Type B pancreatic cell (in vitro differentiated cells): Measurements from ENCODE around the gene HMGN3. TPM values are rescaled to one million over a fixed set of nuclear protein-coding genes. Genes with fewer than 3 reads are reported as not detected.

Experiments used
- DNase-seq: peaks from one replicate; pipeline ENCODE4 v3.0.0; 2021; ENCODE audit warnings: mixed read lengths; ENCODE audit not compliant: unreplicated experiment; ENCODE audit errors: extremely low spot score
- H3K27ac Mint-ChIP-seq: 2 replicates; pipeline ENCODE4 v1.8.0; 2021; ENCODE audit warnings: mild to moderate bottlenecking, mixed read lengths
- H3K27me3 Mint-ChIP-seq: 2 replicates; pipeline ENCODE4 v1.8.0; 2021; ENCODE audit warnings: mixed read lengths
- H3K36me3 Mint-ChIP-seq: 2 replicates; pipeline ENCODE4 v1.8.0; 2021; ENCODE audit warnings: mixed read lengths
- H3K4me1 Mint-ChIP-seq: one replicate; pipeline ENCODE4 v1.8.0; 2021; ENCODE audit warnings: mixed read lengths; ENCODE audit not compliant: unreplicated experiment
- H3K4me3 Mint-ChIP-seq: 2 replicates; pipeline ENCODE4 v1.8.0; 2021; ENCODE audit warnings: mild to moderate bottlenecking, mixed read lengths
- H3K9me3 Mint-ChIP-seq: 2 replicates; pipeline ENCODE4 v1.8.0; 2021; ENCODE audit warnings: mixed read lengths
- total RNA-seq: library from RNA; stranded (reverse); gene quantifications from 2 replicates; pipeline ENCODE4 v1.2.1, GENCODE V29; 2021; ENCODE audit warnings: low replicate concordance
- TF ChIP-seq, protein P1 (sequence below): fragments of 200-600 bp; sonication (generic); conservative IDR thresholded peaks from 2 replicates; pipeline ENCODE4 v1.5.0; 2021; ENCODE audit warnings: antibody characterized with exemption, mild to moderate bottlenecking

HMGN3 gene
- total RNA-seq, 1 donor from 2014 or later = 163 TPM

DNA sequence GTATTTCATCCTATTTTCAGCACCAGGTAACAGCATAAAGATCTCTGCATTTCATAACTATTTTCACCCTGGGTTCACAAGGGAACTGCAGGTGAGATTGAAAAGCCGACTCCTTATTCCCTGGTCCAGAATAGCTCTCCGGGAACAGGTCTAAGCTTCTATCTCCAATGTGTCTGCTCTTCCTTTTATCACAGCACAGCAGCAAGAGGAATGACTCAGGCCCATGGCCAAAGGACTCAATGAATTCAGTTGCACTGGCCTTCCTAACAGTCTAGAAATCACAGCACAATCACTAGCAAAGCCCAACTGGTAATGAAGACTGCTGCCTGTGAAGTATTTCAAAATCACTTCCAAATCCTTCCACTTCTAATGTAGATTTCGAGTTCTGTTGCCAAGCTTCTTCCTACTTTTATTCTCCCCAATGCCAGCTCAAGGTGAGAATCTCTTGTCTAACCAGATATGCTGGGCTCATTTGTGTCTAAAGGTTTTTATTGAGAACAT is 30.7 kb downstream of the HMGN3 start:
- Mint-ChIP-seq H3K27ac (no peak overlapping the region), H3K4me3 (no peak overlapping the region), H3K27me3 (no peaks in the 10 kb centered on the region), H3K9me3 (no peaks in the 10 kb centered on the region), H3K4me1 (peaks cover 18% of the 10 kb centered on the region), H3K36me3 (peaks cover 44% of the 10 kb centered on the region)
- TF ChIP-seq, protein P1, sequence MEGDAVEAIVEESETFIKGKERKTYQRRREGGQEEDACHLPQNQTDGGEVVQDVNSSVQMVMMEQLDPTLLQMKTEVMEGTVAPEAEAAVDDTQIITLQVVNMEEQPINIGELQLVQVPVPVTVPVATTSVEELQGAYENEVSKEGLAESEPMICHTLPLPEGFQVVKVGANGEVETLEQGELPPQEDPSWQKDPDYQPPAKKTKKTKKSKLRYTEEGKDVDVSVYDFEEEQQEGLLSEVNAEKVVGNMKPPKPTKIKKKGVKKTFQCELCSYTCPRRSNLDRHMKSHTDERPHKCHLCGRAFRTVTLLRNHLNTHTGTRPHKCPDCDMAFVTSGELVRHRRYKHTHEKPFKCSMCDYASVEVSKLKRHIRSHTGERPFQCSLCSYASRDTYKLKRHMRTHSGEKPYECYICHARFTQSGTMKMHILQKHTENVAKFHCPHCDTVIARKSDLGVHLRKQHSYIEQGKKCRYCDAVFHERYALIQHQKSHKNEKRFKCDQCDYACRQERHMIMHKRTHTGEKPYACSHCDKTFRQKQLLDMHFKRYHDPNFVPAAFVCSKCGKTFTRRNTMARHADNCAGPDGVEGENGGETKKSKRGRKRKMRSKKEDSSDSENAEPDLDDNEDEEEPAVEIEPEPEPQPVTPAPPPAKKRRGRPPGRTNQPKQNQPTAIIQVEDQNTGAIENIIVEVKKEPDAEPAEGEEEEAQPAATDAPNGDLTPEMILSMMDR = no peak
- DNase-seq = no peak

DNA sequence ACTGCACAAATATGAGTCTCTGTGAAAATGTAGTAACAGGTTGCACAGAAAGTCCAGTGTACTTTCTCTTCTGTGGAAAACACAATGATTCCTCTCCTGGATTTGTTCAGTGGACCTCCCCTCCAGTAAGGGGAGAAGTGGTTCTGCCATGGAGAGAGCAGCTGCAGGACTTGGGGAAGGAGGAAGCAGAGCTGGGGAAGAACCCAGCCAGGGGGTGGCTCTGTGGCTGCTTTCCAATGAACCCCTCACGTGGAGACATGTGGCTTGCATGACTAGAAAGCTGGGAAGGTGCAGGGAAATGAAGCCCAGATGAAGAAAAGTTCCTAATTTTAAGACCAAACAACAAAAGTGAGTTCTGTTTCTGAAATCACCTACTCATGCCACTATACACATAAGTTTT is 31.9 kb downstream of the HMGN3 start:
- Mint-ChIP-seq H3K4me3 (no peak overlapping the region), H3K27ac (no peak overlapping the region), H3K36me3 (peaks cover 37% of the 10 kb centered on the region), H3K27me3 (no peaks in the 10 kb centered on the region), H3K4me1 (peaks cover 18% of the 10 kb centered on the region), H3K9me3 (no peaks in the 10 kb centered on the region)
- TF ChIP-seq, protein P1 = no peak
- no peak for DNase-seq

DNA sequence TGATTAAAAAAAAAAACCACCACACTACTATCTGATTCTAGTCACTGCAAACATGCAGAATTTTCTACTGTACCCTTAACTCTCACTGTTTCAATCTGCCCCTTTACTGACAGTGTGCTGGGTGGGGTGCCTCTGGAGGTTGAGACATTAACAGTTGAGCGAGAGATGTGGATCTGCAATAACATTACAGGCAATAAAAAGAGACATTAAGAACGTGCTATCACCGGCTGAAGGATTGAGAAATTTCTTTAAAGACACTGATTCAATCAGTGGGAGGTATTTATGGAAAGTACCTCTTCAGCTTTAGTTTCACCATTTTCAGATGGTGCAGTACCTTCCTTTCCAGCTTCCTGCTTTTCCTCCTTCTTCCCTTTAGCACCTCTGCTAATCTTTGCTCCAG is 32.5 kb downstream of the HMGN3 start:
- TF ChIP-seq, protein P1 = no peak
- H3K27me3 Mint-ChIP-seq = no peaks in the 10 kb centered on the region
- H3K36me3 Mint-ChIP-seq = peaks cover 37% of the 10 kb centered on the region
- H3K4me1 Mint-ChIP-seq = peaks cover 14% of the 10 kb centered on the region
- DNase-seq = no peak
- H3K27ac Mint-ChIP-seq = no peak overlapping the region
- no peak overlapping the region for H3K4me3 Mint-ChIP-seq
- peaks cover 3% of the 10 kb centered on the region for H3K9me3 Mint-ChIP-seq

DNA sequence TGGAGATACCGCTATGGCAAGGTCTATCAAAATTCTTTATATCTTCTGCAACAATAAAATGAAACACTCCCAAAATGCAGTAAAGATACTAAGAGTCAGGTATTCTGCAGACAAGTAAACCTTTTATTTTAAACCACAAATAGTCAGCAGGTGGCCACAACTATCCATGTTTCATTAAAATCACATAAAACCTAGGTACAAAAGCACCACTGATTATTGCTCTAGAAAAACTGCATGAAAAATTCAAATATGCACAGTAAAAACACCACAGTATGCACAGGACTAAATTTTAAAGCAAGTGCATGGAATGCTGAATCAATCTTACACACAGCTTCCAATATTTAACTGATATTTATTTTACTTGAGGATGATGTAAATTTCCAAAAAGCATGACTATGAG is 33.3 kb downstream of the HMGN3 start:
- H3K36me3 Mint-ChIP-seq = peaks cover 36% of the 10 kb centered on the region
- H3K4me3 Mint-ChIP-seq = no peak overlapping the region
- no peak overlapping the region for H3K27ac Mint-ChIP-seq
- TF ChIP-seq, protein P1 = no peak
- peaks cover 4% of the 10 kb centered on the region for H3K9me3 Mint-ChIP-seq
- H3K27me3 Mint-ChIP-seq = no peaks in the 10 kb centered on the region
- DNase-seq = no peak
- H3K4me1 Mint-ChIP-seq = peaks cover 14% of the 10 kb centered on the region

DNA sequence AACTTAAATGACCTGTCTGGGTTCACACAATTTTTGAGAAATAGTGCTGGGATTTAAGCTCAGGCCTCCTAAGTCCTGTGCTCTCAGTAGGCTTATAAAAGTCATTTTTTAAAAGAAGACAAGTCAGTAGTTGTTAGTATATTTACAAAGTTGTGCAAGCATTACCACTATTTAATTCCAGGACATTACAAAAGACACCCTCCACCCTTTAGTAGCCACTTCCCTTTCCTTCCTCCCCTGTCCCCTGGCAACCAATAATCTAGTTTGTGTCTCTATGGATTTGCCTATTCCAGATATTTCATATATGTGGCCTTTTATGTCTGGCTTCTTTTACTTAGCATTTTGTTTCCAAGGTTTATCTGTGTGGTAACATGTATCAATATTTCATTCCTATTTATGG is 37.6 kb downstream of the HMGN3 start:
- Mint-ChIP-seq H3K9me3 (peaks cover 16% of the 10 kb centered on the region), H3K27ac (no peak overlapping the region), H3K36me3 (peaks cover 28% of the 10 kb centered on the region), H3K4me3 (no peak overlapping the region), H3K27me3 (no peaks in the 10 kb centered on the region), H3K4me1 (peaks cover 2% of the 10 kb centered on the region)
- no peak for DNase-seq
- TF ChIP-seq, protein P1 = no peak

DNA sequence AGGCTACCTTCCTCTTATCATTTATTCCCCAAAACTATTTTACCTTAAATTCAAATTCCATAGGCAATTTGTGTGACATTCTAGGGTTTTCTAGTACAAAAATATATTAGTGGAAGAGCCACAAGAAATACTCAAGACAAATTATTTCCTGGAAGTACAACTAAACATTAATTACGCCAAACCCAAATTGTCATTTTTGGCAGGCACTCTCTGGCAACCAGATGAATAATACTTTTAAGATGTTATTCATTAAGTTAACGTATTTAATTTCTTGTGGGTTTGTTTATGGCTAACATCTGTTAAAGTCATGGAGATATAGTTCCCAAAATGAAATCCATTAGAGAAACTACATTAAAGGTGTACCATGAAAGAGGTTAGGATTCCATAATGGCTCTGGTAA is 40.5 kb downstream of the HMGN3 start:
- TF ChIP-seq, protein P1 = no peak
- H3K4me1 Mint-ChIP-seq = no peaks in the 10 kb centered on the region
- no peaks in the 10 kb centered on the region for H3K27me3 Mint-ChIP-seq
- H3K4me3 Mint-ChIP-seq = no peak overlapping the region
- peaks cover 16% of the 10 kb centered on the region for H3K9me3 Mint-ChIP-seq
- DNase-seq = no peak
- no peak overlapping the region for H3K27ac Mint-ChIP-seq
- peaks cover 23% of the 10 kb centered on the region for H3K36me3 Mint-ChIP-seq
